WTC11 (cell line): ENCODE measurements around the gene CYLD. TPM values are rescaled to one million over a fixed set of nuclear protein-coding genes. Genes with fewer than 3 reads are reported as not detected.

ENCODE experiments used
- ATAC-seq: fragments of 200-7000 bp; cut with Tn5 transposase; 2 replicates; pipeline ENCODE4 v1.10.0; 2021; ENCODE audit warnings: mild to moderate bottlenecking, moderate library complexity
- CTCF ChIA-PET: fragments of 300-600 bp; sonication (Branson Sonifier 250); formaldehyde crosslinking; loops from one replicate; lab custom pipeline; 2021; ENCODE audit warnings: antibody characterized with exemption; lab: Charles Lee
- POLR2A ChIA-PET: fragments of 350-600 bp; sonication (Branson Sonifier 250); formaldehyde crosslinking; loops from one replicate; lab custom pipeline; 2021; ENCODE audit warnings: antibody characterized with exemption; lab: Charles Lee
- DNase-seq: peaks from one replicate; pipeline ENCODE4 v3.0.0; 2021; ENCODE audit warnings: low spot score
- H3K27ac Mint-ChIP-seq: 2 replicates; pipeline ENCODE4 v1.8.0; 2021; ENCODE audit warnings: mixed read lengths
- H3K27me3 Mint-ChIP-seq: 2 replicates; pipeline ENCODE4 v1.8.0; 2021; ENCODE audit warnings: low read depth, mild to moderate bottlenecking, moderate library complexity, mixed read lengths
- H3K36me3 Mint-ChIP-seq: 2 replicates; pipeline ENCODE4 v1.8.0; 2021; ENCODE audit warnings: mixed read lengths
- H3K4me1 Mint-ChIP-seq: 2 replicates; pipeline ENCODE4 v1.8.0; 2022; ENCODE audit warnings: mixed read lengths
- H3K4me3 Mint-ChIP-seq: 2 replicates; pipeline ENCODE4 v1.8.0; 2021; ENCODE audit warnings: mild to moderate bottlenecking, moderate library complexity, mixed read lengths
- H3K9me3 Mint-ChIP-seq: 2 replicates; pipeline ENCODE4 v1.8.0; 2021; ENCODE audit warnings: mixed read lengths
- AR ChIP-seq: fragments of 250-450 bp; sonication (Bioruptor Pico); IDR thresholded peaks from 2 replicates; pipeline ENCODE4 v1.9.0; 2021; ENCODE audit warnings: mild to moderate bottlenecking
- ARID4B ChIP-seq: sonication (generic); formaldehyde crosslinking; IDR thresholded peaks from 2 replicates; pipeline ENCODE4 v1.8.0; 2023; ENCODE audit warnings: missing genetic modification reagents, mild to moderate bottlenecking, borderline replicate concordance
- ETV6 ChIP-seq: sonication (generic); formaldehyde crosslinking; IDR thresholded peaks from 2 replicates; pipeline ENCODE4 v1.8.1; 2022; ENCODE audit warnings: mild to moderate bottlenecking, missing genetic modification reagents
- FOXP1 ChIP-seq: sonication (generic); formaldehyde crosslinking; IDR thresholded peaks from 2 replicates; pipeline ENCODE4 v1.8.0; 2022; ENCODE audit warnings: missing genetic modification reagents, mild to moderate bottlenecking, moderate library complexity, borderline replicate concordance
- IRF2 ChIP-seq: sonication (generic); formaldehyde crosslinking; IDR thresholded peaks from 2 replicates; pipeline ENCODE4 v1.8.0; 2022; ENCODE audit warnings: low read depth, missing genetic modification reagents, borderline replicate concordance
- NFYB ChIP-seq: sonication (generic); formaldehyde crosslinking; conservative IDR thresholded peaks from 2 replicates; pipeline ENCODE4 v1.8.0; 2022; ENCODE audit warnings: low read depth, missing genetic modification reagents
- OVOL2 ChIP-seq: fragments of 250-450 bp; sonication (Bioruptor Pico); IDR thresholded peaks from 2 replicates; pipeline ENCODE4 v1.9.0; 2021; ENCODE audit warnings: mild to moderate bottlenecking, borderline replicate concordance
- PRDM15 ChIP-seq: sonication (generic); formaldehyde crosslinking; IDR thresholded peaks from 2 replicates; pipeline ENCODE4 v1.8.0; 2022; ENCODE audit warnings: missing genetic modification reagents
- RELA ChIP-seq: sonication (generic); formaldehyde crosslinking; IDR thresholded peaks from 2 replicates; pipeline ENCODE4 v1.8.1; 2022; ENCODE audit warnings: missing genetic modification reagents, mild to moderate bottlenecking, borderline replicate concordance
- RORB ChIP-seq: fragments of 250-450 bp; sonication (Bioruptor Pico); IDR thresholded peaks from 2 replicates; pipeline ENCODE4 v1.9.0; 2021; ENCODE audit warnings: mild to moderate bottlenecking
- SP1 ChIP-seq: sonication (generic); formaldehyde crosslinking; conservative IDR thresholded peaks from 2 replicates; pipeline ENCODE4 v1.8.1; 2022; ENCODE audit warnings: missing genetic modification reagents
- TCF7 ChIP-seq: sonication (generic); formaldehyde crosslinking; IDR thresholded peaks from 2 replicates; pipeline ENCODE4 v1.8.0; 2022; ENCODE audit warnings: mild to moderate bottlenecking, low read depth, missing genetic modification reagents, moderate library complexity
- ZNF219 ChIP-seq: sonication (generic); formaldehyde crosslinking; IDR thresholded peaks from 2 replicates; pipeline ENCODE4 v1.8.0; 2023; ENCODE audit warnings: missing genetic modification reagents, mild to moderate bottlenecking, borderline replicate concordance
- total RNA-seq: library from RNA; stranded (reverse); gene quantifications from 3 replicates; pipeline ENCODE4 v1.2.3, GENCODE V29; 2021
- TF ChIP-seq, protein P1 (sequence below): sonication (generic); formaldehyde crosslinking; IDR thresholded peaks from 2 replicates; pipeline ENCODE4 v1.8.0; 2023; ENCODE audit warnings: missing genetic modification reagents
- TF ChIP-seq, protein P2 (sequence below): sonication (generic); formaldehyde crosslinking; IDR thresholded peaks from 2 replicates; pipeline ENCODE4 v1.8.1; 2023; ENCODE audit warnings: mild to moderate bottlenecking, missing genetic modification reagents, moderate library complexity
- TF ChIP-seq, protein P3 (sequence below): sonication (generic); formaldehyde crosslinking; IDR thresholded peaks from 2 replicates; pipeline ENCODE4 v1.8.1; 2023; ENCODE audit warnings: mild to moderate bottlenecking, moderate library complexity, missing genetic modification reagents

The CYLD gene
- total RNA-seq, 1 experiment from 2014 or later = 10.8 TPM

DNA sequence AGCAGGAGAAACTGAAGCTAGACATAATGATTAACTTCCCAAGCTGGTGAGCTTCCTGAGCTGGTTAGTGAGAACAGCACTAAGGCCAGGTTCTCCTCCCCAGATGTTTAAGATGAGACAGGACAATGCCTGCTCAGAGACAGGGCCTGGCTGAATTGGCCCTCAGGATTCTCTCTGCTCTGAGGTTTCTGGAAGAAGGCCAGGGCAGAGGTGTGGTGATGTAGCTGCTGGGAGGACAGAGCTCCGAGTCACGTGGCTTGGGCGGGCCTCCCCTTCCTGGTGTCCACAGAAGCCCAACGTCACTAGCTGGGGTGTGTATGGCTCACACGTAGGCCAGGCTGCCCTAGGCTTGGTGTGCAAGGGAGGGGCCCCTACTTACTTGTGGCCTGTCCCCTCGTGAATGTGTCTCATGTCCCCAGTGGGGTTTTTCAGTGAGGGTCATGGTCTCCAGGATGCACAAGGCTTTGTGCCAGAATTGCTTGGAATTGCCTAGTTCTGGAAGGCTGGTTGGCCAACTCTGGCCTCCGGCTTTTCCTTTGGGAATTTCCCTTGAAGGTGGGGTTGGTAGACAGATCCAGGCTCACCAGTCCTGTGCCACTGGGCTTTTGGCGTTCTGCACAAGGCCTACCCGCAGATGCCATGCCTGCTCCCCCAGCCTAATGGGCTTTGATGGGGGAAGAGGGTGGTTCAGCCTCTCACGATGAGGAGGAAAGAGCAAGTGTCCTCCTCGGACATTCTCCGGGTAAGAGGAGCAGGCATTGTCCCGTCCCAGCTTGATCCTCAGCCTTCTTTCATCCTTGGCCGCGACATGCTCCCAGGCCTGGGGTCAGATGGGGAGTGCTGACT is 45.1 kb upstream of the CYLD start:
- H3K4me1 Mint-ChIP-seq = no peaks in the 10 kb centered on the region
- no peaks in the 10 kb centered on the region for H3K9me3 Mint-ChIP-seq
- H3K27ac Mint-ChIP-seq = no peak overlapping the region
- CTCF ChIA-PET = interaction anchor here (1.0 to 1.7 kb wide), 2 partner anchors 23 to 109 kb away, joined by 3 to 6 read pairs; no protein-coding TSS in a partner anchor
- no peak for ATAC-seq
- no peaks in the 10 kb centered on the region for H3K36me3 Mint-ChIP-seq
- peaks cover 28% of the 10 kb centered on the region for H3K27me3 Mint-ChIP-seq
- POLR2A ChIA-PET = no interaction called here
- no peak for DNase-seq
- no peak overlapping the region for H3K4me3 Mint-ChIP-seq
- TF ChIP-seq, protein P1, sequence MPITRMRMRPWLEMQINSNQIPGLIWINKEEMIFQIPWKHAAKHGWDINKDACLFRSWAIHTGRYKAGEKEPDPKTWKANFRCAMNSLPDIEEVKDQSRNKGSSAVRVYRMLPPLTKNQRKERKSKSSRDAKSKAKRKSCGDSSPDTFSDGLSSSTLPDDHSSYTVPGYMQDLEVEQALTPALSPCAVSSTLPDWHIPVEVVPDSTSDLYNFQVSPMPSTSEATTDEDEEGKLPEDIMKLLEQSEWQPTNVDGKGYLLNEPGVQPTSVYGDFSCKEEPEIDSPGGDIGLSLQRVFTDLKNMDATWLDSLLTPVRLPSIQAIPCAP (CRISPR knock-in tag) = no peak
- TF ChIP-seq RORB (CRISPR knock-in tag) (no peak), PRDM15 (CRISPR knock-in tag) (no peak), FOXP1 (no peak), ETV6 (CRISPR knock-in tag) (no peak), NFYB (CRISPR knock-in tag) (no peak), AR (CRISPR knock-in tag) (no peak), SP1 (CRISPR knock-in tag) (no peak)

- Mint-ChIP-seq H3K36me3 (no peaks in the 10 kb centered on the region), H3K27ac (no peak overlapping the region), H3K4me3 (no peak overlapping the region), H3K4me1 (no peaks in the 10 kb centered on the region), H3K27me3 (peaks cover 23% of the 10 kb centered on the region), H3K9me3 (no peaks in the 10 kb centered on the region)
- ChIA-PET CTCF (interaction anchor here (1.0 kb wide), 1 partner anchor 23 kb away, joined by 3 read pairs; no protein-coding TSS in a partner anchor), POLR2A (no interaction called here)
- DNase-seq (no peak), ATAC-seq (no peak)
- TF ChIP-seq, protein P2, sequence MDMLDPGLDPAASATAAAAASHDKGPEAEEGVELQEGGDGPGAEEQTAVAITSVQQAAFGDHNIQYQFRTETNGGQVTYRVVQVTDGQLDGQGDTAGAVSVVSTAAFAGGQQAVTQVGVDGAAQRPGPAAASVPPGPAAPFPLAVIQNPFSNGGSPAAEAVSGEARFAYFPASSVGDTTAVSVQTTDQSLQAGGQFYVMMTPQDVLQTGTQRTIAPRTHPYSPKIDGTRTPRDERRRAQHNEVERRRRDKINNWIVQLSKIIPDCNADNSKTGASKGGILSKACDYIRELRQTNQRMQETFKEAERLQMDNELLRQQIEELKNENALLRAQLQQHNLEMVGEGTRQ (CRISPR knock-in tag) = no peak
- TF ChIP-seq ZNF219 (CRISPR knock-in tag) (no peak), ETV6 (CRISPR knock-in tag) (no peak), OVOL2 (CRISPR knock-in tag) (no peak), RELA (CRISPR knock-in tag) (no peak), IRF2 (CRISPR knock-in tag) (no peak), AR (CRISPR knock-in tag) (no peak), TCF7 (no peak), ARID4B (CRISPR knock-in tag) (no peak)
- TF ChIP-seq, protein P3, sequence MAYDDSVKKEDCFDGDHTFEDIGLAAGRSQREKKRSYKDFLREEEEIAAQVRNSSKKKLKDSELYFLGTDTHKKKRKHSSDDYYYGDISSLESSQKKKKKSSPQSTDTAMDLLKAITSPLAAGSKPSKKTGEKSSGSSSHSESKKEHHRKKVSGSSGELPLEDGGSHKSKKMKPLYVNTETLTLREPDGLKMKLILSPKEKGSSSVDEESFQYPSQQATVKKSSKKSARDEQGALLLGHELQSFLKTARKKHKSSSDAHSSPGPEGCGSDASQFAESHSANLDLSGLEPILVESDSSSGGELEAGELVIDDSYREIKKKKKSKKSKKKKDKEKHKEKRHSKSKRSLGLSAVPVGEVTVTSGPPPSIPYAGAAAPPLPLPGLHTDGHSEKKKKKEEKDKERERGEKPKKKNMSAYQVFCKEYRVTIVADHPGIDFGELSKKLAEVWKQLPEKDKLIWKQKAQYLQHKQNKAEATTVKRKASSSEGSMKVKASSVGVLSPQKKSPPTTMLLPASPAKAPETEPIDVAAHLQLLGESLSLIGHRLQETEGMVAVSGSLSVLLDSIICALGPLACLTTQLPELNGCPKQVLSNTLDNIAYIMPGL (CRISPR knock-in tag) = no peak
Measured at GRCh38 chr16:50697421-50697715, 44.5 kb upstream of the CYLD start.
